HEK293 (cell line): ENCODE measurements around the gene SMARCD3.

Experiments used
- CTCF ChIP-seq: fragments of 450-650 bp; formaldehyde crosslinking; IDR thresholded peaks from 2 replicates; pipeline ENCODE4 v1.5.1; 2016; ENCODE audit warnings: missing biosample characterization, missing genetic modification characterization
- GFI1B ChIP-seq: fragments of 450-650 bp; formaldehyde crosslinking; IDR thresholded peaks from 2 replicates; pipeline ENCODE4 v1.5.1; 2016; ENCODE audit warnings: missing biosample characterization, missing genetic modification characterization
- ZNF558 ChIP-seq: fragments of 450-650 bp; formaldehyde crosslinking; IDR thresholded peaks from 2 replicates; pipeline ENCODE4 v1.5.1; 2016; ENCODE audit warnings: missing biosample characterization, missing genetic modification characterization

DNA sequence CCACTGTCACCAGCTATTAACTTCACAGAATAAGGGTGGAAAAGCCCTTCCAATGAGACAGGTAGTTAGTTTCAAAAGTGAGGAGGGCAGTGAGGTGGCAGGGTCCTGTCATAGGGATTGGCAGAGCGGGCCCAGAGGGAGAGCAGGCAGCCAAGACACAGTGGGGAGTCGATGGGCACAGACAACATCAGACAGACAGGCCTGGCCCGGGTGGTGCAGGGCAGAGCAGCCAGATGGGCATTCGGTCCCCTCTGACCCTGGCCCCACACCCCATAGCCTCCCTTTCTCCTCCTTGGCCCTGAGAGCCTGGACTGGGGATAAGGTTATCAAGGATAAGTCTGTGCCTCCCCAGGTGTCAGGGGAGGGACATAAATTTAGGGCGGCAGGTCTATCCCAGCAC lies 31.4 kb upstream of the SMARCD3 start:
- TF ChIP-seq CTCF (no peak), ZNF558 (tag by site-specific recombination) (no peak), GFI1B (tag by site-specific recombination) (no peak)
